Measurements from ENCODE around the gene SPATS2L. TPM values are rescaled to one million over a fixed set of nuclear protein-coding genes. Genes with fewer than 3 reads are reported as not detected.

The SPATS2L gene
- total and polyA plus RNA-seq, 9 donors, result 36.5 to 93.0 (median 70.6) TPM

DNA sequence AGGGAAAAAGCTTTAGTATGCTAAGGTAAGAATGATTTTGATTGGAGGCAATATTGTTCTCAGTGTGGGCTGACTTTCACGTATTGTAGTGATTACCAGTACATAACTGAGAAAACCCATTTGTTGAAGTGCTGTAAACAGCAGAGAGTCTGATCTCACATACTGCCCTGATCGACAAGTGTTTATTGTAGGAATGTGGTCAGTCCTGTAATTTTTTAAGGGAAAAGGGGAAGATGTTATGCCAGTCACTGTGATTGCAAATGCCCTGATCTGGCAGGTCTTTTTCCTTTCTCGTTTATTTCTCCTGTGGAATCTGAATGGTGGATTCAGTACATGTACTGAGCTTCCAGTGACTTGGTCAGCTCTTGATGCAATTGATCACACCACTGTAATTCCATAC lies 11.5 kb downstream of the SPATS2L start:
- TF ChIP-seq, protein P1, sequence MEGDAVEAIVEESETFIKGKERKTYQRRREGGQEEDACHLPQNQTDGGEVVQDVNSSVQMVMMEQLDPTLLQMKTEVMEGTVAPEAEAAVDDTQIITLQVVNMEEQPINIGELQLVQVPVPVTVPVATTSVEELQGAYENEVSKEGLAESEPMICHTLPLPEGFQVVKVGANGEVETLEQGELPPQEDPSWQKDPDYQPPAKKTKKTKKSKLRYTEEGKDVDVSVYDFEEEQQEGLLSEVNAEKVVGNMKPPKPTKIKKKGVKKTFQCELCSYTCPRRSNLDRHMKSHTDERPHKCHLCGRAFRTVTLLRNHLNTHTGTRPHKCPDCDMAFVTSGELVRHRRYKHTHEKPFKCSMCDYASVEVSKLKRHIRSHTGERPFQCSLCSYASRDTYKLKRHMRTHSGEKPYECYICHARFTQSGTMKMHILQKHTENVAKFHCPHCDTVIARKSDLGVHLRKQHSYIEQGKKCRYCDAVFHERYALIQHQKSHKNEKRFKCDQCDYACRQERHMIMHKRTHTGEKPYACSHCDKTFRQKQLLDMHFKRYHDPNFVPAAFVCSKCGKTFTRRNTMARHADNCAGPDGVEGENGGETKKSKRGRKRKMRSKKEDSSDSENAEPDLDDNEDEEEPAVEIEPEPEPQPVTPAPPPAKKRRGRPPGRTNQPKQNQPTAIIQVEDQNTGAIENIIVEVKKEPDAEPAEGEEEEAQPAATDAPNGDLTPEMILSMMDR (IDR thresholded peaks at IDR 0.05), result no peak
- TF ChIP-seq EP300 (IDR thresholded peaks at IDR 0.05) (no peak), POLR2A (IDR thresholded peaks at IDR 0.05) (no peak)
- intact Hi-C loops (cut with DNase I), result no loop called here
- no peak overlapping the region for H3K27ac ChIP-seq
- H3K36me3 ChIP-seq, result no peaks in the 10 kb centered on the region
- no peaks in the 10 kb centered on the region for H3K9me3 ChIP-seq
- 57 to 68% (median 60%) methylated on average over 3 of the region's 3 CpGs for WGBS, 3 donors
- H3K27me3 ChIP-seq, result no peaks in the 10 kb centered on the region
- H3K4me1 ChIP-seq (ENCODE audit: insufficient read depth), result peaks cover 5% of the 10 kb centered on the region
- no peak for DNase-seq
- H3K4me3 ChIP-seq, result no peak overlapping the region

DNA sequence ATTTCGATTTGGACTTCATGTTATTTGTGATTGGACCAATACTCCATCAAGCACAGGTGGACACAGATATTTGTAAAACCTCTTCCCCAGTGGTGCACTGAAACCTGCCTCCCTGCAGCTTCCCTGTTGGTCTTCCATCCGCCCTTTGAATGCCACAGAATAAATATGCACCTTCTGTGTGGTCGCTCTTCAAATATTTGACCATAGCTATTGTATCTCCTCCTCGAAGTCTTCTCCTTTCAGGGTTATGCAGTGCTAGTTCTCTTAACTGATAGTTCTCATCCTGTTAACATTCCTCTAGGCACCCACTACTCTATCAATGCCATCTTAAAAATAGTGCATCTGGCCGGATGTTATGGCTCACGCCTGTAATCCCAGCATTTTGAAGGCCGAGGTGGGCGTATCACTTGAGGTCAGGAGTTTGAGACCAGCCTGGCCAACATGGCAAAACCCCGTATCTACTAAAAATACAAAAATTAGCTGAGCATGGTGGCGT lies 12.5 kb downstream of the SPATS2L start:
- DNase-seq, result no peak
- Histone ChIP-seq H3K4me1 (ENCODE audit: insufficient read depth) (peaks cover 5% of the 10 kb centered on the region), H3K27me3 (no peaks in the 10 kb centered on the region), H3K36me3 (no peaks in the 10 kb centered on the region), H3K9me3 (no peaks in the 10 kb centered on the region), H3K4me3 (no peak overlapping the region), H3K27ac (no peak overlapping the region)
- intact Hi-C loops (cut with DNase I), result no loop called here
- TF ChIP-seq EP300 (IDR thresholded peaks at IDR 0.05) (no peak), POLR2A (IDR thresholded peaks at IDR 0.05) (no peak)
- TF ChIP-seq, protein P1 (IDR thresholded peaks at IDR 0.05), result no peak
- WGBS, 3 donors, result 81 to 84% (median 81%) methylated on average over 10 of the region's 10 CpGs

DNA sequence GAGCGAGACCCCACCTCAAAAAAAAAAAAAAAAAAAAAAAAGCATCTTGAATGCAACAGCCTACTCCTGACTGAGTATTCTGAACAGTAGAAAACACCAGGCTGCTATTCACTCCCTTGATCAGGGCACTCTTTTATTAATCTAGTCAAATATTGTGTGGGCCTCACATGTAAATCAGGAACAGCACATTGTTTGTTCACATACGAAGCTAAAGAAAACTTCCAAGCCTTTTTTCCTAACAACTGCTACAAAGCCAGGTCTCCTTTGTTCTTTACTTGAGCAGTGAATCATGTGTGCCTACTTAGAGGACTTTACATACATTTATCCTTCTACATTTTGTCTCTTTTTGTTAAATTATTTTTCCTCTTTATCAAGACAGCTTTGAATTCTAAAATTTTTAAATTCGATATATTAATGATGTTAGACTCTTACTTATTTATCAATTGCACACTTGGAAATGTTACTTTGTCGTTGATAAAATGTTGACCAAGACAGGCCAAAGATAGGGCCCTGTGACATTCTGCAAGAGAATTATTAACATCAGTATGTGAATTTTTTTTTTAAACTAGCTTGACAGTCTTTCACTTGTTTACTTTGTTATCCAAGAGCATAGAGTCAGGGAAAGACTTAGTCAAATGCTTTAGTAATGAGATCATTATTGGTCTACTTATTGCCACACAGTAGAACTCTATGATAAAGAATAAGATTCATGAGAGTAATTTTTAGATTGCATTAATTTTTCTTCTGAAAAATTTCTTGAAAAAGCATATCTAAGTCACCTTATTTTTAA lies 13.2 kb downstream of the SPATS2L start:
- no peaks in the 10 kb centered on the region for H3K36me3 ChIP-seq
- peaks cover 3% of the 10 kb centered on the region for H3K4me1 ChIP-seq (ENCODE audit: insufficient read depth)
- DNase-seq, result no peak
- intact Hi-C loops (cut with DNase I), result no loop called here
- H3K4me3 ChIP-seq, result no peak overlapping the region
- H3K9me3 ChIP-seq, result no peaks in the 10 kb centered on the region
- H3K27me3 ChIP-seq, result no peaks in the 10 kb centered on the region
- no peak overlapping the region for H3K27ac ChIP-seq
- WGBS, 3 donors, result 67 to 80% (median 69%) methylated on average over 4 of the region's 4 CpGs
- TF ChIP-seq EP300 (IDR thresholded peaks at IDR 0.05) (no peak), POLR2A (IDR thresholded peaks at IDR 0.05) (no peak)
- TF ChIP-seq, protein P1 (IDR thresholded peaks at IDR 0.05), result no peak

DNA sequence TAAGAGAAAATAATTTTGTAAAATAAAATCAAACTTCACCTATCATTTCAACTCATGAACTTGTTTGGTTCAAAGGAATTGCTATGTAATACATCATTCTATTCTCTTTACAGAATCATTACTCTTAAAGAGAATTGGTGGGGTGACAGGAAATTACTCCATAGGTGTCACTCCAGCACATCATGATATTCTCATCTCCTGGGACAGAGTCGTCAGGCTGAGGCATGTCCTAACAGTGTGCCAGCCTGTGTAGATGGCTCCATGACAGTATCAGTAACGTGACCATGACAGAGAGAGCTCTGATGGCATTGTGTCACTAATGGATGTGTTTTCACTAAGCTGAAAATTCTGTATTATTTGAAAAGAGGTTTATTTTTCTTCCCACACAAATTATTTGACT lies 13.9 kb downstream of the SPATS2L start:
- Histone ChIP-seq H3K27ac (no peak overlapping the region), H3K4me1 (ENCODE audit: insufficient read depth) (peaks cover 3% of the 10 kb centered on the region), H3K27me3 (no peaks in the 10 kb centered on the region), H3K9me3 (no peaks in the 10 kb centered on the region), H3K36me3 (no peaks in the 10 kb centered on the region), H3K4me3 (no peak overlapping the region)
- intact Hi-C loops (cut with DNase I), result no loop called here
- DNase-seq, result no peak
- TF ChIP-seq POLR2A (IDR thresholded peaks at IDR 0.05), result no peak
- TF ChIP-seq, protein P1 (IDR thresholded peaks at IDR 0.05), result no peak
- no peak for TF ChIP-seq EP300 (IDR thresholded peaks at IDR 0.05)
- 88 to 94% (median 90%) methylated on average over 2 of the region's 2 CpGs for WGBS, 3 donors

Data from ovary (tissue), 9 donors.